ENCODE data around the gene HABP4.

HABP4 gene

DNA sequence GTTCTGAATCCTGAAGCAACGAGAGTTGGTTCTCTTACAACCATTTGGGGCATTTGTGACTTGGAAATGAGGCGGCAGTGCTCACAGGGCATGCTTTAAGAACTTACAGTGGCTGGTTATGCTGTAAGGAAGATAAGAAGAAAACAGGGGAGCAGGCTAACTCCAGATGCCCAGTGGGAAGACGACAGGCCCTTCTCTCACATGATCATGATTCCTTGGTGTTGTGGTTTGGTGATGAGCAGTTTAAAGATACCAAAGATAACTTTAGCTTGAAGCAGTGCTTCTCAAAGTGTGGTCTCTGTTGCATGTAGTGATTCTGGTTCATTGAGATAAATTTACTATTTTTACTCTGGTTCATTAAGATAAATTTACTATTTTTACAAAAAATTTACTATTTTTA, 2.6 kb upstream of the HABP4 start:
- TF ChIP-seq, protein P1, sequence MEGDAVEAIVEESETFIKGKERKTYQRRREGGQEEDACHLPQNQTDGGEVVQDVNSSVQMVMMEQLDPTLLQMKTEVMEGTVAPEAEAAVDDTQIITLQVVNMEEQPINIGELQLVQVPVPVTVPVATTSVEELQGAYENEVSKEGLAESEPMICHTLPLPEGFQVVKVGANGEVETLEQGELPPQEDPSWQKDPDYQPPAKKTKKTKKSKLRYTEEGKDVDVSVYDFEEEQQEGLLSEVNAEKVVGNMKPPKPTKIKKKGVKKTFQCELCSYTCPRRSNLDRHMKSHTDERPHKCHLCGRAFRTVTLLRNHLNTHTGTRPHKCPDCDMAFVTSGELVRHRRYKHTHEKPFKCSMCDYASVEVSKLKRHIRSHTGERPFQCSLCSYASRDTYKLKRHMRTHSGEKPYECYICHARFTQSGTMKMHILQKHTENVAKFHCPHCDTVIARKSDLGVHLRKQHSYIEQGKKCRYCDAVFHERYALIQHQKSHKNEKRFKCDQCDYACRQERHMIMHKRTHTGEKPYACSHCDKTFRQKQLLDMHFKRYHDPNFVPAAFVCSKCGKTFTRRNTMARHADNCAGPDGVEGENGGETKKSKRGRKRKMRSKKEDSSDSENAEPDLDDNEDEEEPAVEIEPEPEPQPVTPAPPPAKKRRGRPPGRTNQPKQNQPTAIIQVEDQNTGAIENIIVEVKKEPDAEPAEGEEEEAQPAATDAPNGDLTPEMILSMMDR (conservative IDR thresholded peaks at IDR 0.05; ENCODE audit: control insufficient read depth, insufficient read depth, low read depth, low read length): no peak
- no peak for DNase-seq (ENCODE audit: low read depth)
- no peak overlapping the region for H3K4me3 ChIP-seq (ENCODE audit: control insufficient read depth, low read depth, low read length)

DNA sequence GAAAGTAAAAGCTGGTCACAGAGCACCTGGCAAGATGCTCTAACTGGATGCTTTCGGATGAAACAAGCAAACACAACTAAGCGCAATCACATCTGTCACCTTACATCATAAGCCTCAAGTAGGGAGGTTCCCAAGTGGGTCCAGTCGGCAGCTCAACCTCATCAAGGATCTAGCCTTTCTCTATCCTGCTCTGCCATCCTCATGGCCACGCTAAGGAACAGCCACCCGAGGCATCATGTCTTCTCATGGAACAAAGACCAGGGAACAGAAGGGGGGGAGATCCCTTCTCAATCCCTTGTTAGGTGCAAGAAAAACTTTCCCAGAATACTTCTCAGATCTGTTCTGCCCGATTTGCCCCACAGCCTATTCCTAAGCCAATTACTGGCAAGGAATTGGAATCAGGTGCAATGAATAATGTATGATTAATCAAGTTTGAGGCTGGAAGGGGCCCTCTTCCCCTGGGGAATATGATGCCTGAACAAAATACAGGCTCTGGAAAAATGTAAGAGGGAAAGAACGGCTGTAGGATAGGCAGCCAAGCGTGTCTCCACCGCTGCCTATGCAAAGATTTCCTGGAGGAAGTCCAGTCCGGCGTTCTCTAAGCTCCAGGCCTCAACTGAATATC, 1.3 kb upstream of the HABP4 start:
- no peak overlapping the region for H3K4me3 ChIP-seq (ENCODE audit: control insufficient read depth, low read depth, low read length)
- TF ChIP-seq, protein P1 (conservative IDR thresholded peaks at IDR 0.05; ENCODE audit: control insufficient read depth, insufficient read depth, low read depth, low read length): no peak
- DNase-seq (ENCODE audit: low read depth): no peak

DNA sequence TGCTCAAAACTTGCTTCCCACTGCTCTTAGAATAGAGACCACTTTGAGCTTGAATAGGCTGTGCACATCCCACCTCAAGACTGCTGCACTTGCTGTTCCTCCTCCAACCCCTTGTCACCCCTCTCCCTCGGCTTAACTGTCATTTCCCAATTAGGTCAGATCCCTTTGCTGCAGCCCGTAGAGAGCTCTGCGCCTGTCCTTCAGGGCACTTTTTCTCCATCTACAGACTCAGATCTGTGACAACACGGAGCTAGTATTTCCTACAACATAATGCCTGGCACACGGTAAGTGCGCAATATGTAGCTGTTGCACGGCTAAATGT, 485 bp upstream of the HABP4 start:
- TF ChIP-seq, protein P1 (conservative IDR thresholded peaks at IDR 0.05; ENCODE audit: control insufficient read depth, insufficient read depth, low read depth, low read length): no peak
- no peak for DNase-seq (ENCODE audit: low read depth)
- H3K4me3 ChIP-seq (ENCODE audit: control insufficient read depth, low read depth, low read length): peak overlapping the region; percentile 56

DNA sequence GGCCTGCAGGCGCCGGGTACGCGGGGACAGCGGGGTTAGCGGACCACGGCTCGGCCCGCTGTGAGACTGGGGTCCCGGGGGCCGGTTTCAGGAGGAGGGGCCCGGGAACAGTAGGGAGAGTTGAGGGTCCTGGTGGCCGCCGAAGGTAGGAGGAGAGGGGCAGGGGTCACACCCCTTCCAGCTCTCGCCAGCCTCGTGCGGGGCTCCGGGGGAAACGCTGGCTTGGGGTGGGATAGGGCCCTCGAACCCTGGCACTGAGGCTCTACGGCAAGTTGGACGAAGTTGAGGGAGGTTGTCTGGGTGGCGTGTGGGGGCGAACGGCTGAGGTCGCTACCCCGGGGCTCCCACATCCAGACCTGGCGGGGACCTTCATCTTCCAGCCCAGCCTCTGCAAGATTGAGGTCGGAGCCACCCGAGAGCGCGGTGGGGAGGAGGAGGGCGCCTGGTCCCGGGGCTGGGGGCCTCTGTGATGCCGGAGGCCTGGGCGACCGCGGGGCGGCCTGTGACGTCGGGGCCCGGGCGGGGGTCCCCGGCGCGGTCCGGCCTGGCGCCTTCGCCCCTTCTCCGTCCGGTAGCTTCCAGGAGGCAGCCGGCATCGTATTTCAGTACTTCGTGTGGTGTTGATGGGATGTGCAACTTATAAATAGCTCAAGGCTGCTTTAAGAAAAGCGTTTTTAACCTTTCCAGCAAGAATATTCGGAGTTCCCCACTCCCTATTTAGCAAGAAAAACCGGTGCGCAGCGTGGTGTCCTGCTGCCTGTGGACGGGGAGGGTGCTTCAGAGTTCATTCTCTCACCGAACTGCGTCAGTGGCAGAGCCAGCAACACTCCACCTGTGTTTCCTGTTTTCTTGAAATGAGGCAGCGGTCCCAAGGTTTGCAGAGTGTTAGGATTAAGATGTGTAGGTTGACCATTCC, 902 bp downstream of the HABP4 start:
- peak overlapping the region; percentile 74 for H3K4me3 ChIP-seq (ENCODE audit: control insufficient read depth, low read depth, low read length)
- DNase-seq (ENCODE audit: low read depth): peak; percentile 35
- TF ChIP-seq, protein P1 (conservative IDR thresholded peaks at IDR 0.05; ENCODE audit: control insufficient read depth, insufficient read depth, low read depth, low read length): no peak

DNA sequence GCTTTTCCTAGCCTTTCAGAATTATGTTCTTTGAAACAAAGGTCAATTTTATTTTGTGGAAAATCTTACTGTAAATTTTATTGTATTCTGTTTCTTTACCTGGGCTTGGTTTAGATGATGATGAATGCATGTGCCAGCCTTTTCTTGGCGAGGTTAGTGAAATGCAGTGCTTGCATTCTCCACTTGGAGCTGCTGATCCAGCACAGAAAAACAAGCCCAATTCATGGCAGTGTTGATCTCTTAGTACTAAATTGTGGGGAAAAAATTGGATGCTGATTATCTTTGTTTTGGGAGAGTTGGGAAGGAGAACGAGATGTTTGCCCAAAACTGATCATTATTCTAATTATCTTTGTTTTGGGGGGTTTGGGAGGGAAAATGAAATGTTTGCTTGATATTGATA, 3.7 kb downstream of the HABP4 start:
- no peak overlapping the region for H3K4me3 ChIP-seq (ENCODE audit: control insufficient read depth, low read depth, low read length)
- peak; percentile 70 for DNase-seq (ENCODE audit: low read depth)
- TF ChIP-seq, protein P1 (conservative IDR thresholded peaks at IDR 0.05; ENCODE audit: control insufficient read depth, insufficient read depth, low read depth, low read length): peak; percentile 80

DNA sequence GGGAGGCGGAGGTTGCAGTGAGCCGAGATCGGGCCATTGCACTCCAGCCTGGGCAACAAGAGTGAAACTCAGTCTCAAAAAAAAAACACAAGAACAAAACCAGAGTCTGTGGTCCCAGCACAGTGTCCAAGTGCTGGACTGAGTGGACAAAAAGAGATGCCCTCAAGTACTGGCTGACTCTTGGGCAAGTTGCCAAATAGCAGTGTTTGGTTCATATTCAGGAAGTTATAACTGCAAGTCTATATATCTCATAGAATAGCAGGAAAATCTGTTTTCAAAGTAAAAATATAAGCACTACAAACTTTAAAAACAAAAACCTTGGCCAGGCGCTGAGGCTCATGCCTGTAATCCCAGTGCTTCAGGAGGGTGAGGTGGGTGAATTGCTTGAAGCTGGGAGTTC, 7.3 kb downstream of the HABP4 start:
- no peak for DNase-seq (ENCODE audit: low read depth)
- TF ChIP-seq, protein P1 (conservative IDR thresholded peaks at IDR 0.05; ENCODE audit: control insufficient read depth, insufficient read depth, low read depth, low read length): no peak
- no peak overlapping the region for H3K4me3 ChIP-seq (ENCODE audit: control insufficient read depth, low read depth, low read length)
